K562 (cell line): ENCODE measurements around the gene KATNB1. TPM values are rescaled to one million over a fixed set of nuclear protein-coding genes. Genes with fewer than 3 reads are reported as not detected.
"Not testable (repeated sequence)": the region's sequence is repeated elsewhere in the genome, so short reads cannot be mapped to it uniquely, and the experiment has no call there.

Source experiments
- ATAC-seq: fragments of 200-7000 bp; cut with Tn5 transposase; 3 replicates; pipeline ENCODE4 v1.9.1; 2020; ENCODE audit warnings: moderate library complexity
- BruUV-seq: library from RNA; stranded (reverse); fragments of 400-500 nt; replicated peaks from 2 replicates; lab custom pipeline; 2021; lab: Mats Ljungman, UMichigan
- CTCF ChIA-PET: fragments of 300-600 bp; formaldehyde crosslinking; extraction: SDS; loops from one replicate; lab custom pipeline; 2021; ENCODE audit warnings: low intra/inter-chr PET ratio; lab: Yijun Ruan, JAX
- POLR2A ChIA-PET: fragments of 300-600, 350-650 bp; sonication (Branson Sonifier 250); formaldehyde crosslinking; extraction: SDS; loops from one replicate; lab custom pipeline; 2021; ENCODE audit warnings: antibody characterized with exemption, inconsistent platforms; lab: Yijun Ruan, JAX
- DNase-seq, 4 experiments: peaks; one replicate each; pipeline versions ENCODE4 v3.0.0 to v3.0.0-alpha.2; 2011 to 2018; ENCODE audit warnings: low spot score in 3 of 4, mixed read lengths in 3 of 4; ENCODE audit errors: extremely low read depth in 1 of 4
- FAIRE-seq: peaks from 2 replicates; lab custom pipeline; 2011; peaks lifted over from hg19 to GRCh38; lab: Jason Lieb, UNC
- H2AFZ ChIP-seq: 2 replicates; pipeline ENCODE4 v1.6.0; 2011; ENCODE audit warnings: low read depth, low read length, control low read depth, inconsistent platforms
- H3K27ac ChIP-seq: fragments of 200-600 bp; 3 replicates; pipeline ENCODE4 v1.8.0; 2011; ENCODE audit warnings: low read depth, mild to moderate bottlenecking, control low read depth, inconsistent platforms, low read length, moderate library complexity, mixed read lengths; ENCODE audit errors: extremely low read depth
- H3K27me3 ChIP-seq, 2 experiments: fragments of 300-600 bp in 1 of 2; 2 replicates in 1 of 2; 3 replicates in 1 of 2; pipeline versions ENCODE4 v1.6.0 to v1.8.0; 2011; ENCODE audit warnings: inconsistent platforms in 2 of 2, low read length in 2 of 2, mild to moderate bottlenecking in 1 of 2, mixed read lengths in 1 of 2, moderate library complexity in 1 of 2; ENCODE audit not compliant: control insufficient read depth in 2 of 2, insufficient read depth in 2 of 2
- H3K36me3 ChIP-seq: fragments of 300-600 bp; 3 replicates; pipeline ENCODE4 v1.8.0; 2011; ENCODE audit warnings: mild to moderate bottlenecking, low read length, inconsistent platforms; ENCODE audit not compliant: control insufficient read depth, insufficient read depth
- H3K4me1 ChIP-seq, 2 experiments: fragments of 200-600 bp in 1 of 2; replicated peaks in 1 of 2; 2 replicates in 1 of 2; 3 replicates in 1 of 2; pipeline versions ENCODE4 v1.5.1 to v1.8.0; 2011; ENCODE audit warnings: inconsistent platforms in 2 of 2, low read length in 2 of 2, mild to moderate bottlenecking in 1 of 2, mixed read lengths in 1 of 2, moderate library complexity in 1 of 2; ENCODE audit not compliant: control insufficient read depth in 2 of 2, insufficient read depth in 2 of 2
- H3K4me2 ChIP-seq: 2 replicates; pipeline ENCODE4 v1.6.1; 2011; ENCODE audit warnings: low read length, control low read depth, inconsistent platforms, mixed read lengths; ENCODE audit not compliant: insufficient read depth
- H3K4me3 ChIP-seq: fragments of 200-600 bp; sonication (generic), shearing (Covaris generic); 2 replicates; pipeline ENCODE4 v1.5.1; 2016; ENCODE audit warnings: control low read depth, inconsistent platforms
- H3K79me2 ChIP-seq: fragments of 200-600 bp; 3 replicates; pipeline ENCODE4 v1.8.0; 2011; ENCODE audit warnings: low read length, inconsistent platforms; ENCODE audit not compliant: control insufficient read depth, insufficient read depth
- H3K9ac ChIP-seq, 2 experiments: 2 replicates each; pipeline versions ENCODE4 v1.6.0 to v1.6.1; 2011; ENCODE audit warnings: low read depth in 2 of 2, low read length in 2 of 2, control low read depth in 1 of 2, inconsistent platforms in 1 of 2, mild to moderate bottlenecking in 1 of 2, mixed read lengths in 1 of 2; ENCODE audit not compliant: insufficient read depth in 1 of 2
- H3K9me1 ChIP-seq: one replicate; pipeline ENCODE4 v1.6.0; 2011; ENCODE audit warnings: inconsistent platforms, mild to moderate bottlenecking, low read length, moderate library complexity; ENCODE audit not compliant: control insufficient read depth, insufficient read depth
- H3K9me3 ChIP-seq: replicated peaks from 2 replicates; pipeline ENCODE4 v1.5.1; 2011; ENCODE audit warnings: low read depth, low read length, inconsistent platforms; ENCODE audit not compliant: control insufficient read depth, insufficient read depth
- H4K20me1 ChIP-seq: replicated peaks from 2 replicates; pipeline ENCODE4 v1.6.1; 2011; ENCODE audit warnings: low read length, inconsistent platforms, mixed read lengths; ENCODE audit not compliant: control insufficient read depth, insufficient read depth
- ARID1B ChIP-seq: fragments of 450-650 bp; IDR thresholded peaks from 2 replicates; pipeline ENCODE4 v1.6.1; 2016; ENCODE audit warnings: antibody characterized with exemption, mild to moderate bottlenecking, inconsistent platforms
- BCOR ChIP-seq: fragments of 450-650 bp; IDR thresholded peaks from 2 replicates; pipeline ENCODE4 v1.6.1; 2016
- CBFA2T2 ChIP-seq: fragments of 450-650 bp; conservative IDR thresholded peaks from 2 replicates; pipeline ENCODE4 v1.6.1; 2017; ENCODE audit warnings: mild to moderate bottlenecking
- CBFA2T3 ChIP-seq: fragments of 450-650 bp; IDR thresholded peaks from 2 replicates; pipeline ENCODE4 v1.6.1; 2017
- CBX8 ChIP-seq: fragments of 200-600 bp; sonication (generic); IDR thresholded peaks from 2 replicates; pipeline ENCODE4 v1.6.1; 2012; ENCODE audit warnings: borderline replicate concordance, mixed run types, low read depth, mild to moderate bottlenecking, moderate library complexity, mixed read lengths, low read length, control low read depth, inconsistent platforms; ENCODE audit not compliant: poor library complexity, severe bottlenecking; ENCODE audit errors: extremely low read depth
- CC2D1A ChIP-seq: fragments of 450-650 bp; IDR thresholded peaks from 2 replicates; pipeline ENCODE4 v1.6.1; 2017; ENCODE audit warnings: mild to moderate bottlenecking
- CTBP1 ChIP-seq: fragments of 450-650 bp; IDR thresholded peaks from 2 replicates; pipeline ENCODE4 v1.6.1; 2016; ENCODE audit warnings: borderline replicate concordance
- DPF2 ChIP-seq: fragments of 450-650 bp; IDR thresholded peaks from 2 replicates; pipeline ENCODE4 v1.6.1; 2016
- HDAC1 ChIP-seq, 2 experiments: fragments of 450-650 bp; IDR thresholded peaks; 2 replicates each; pipeline ENCODE4 v1.6.1; 2016 to 2017; ENCODE audit warnings: inconsistent platforms in 1 of 2, mild to moderate bottlenecking in 1 of 2, moderate library complexity in 1 of 2
- HDAC2 ChIP-seq: fragments of 450-650 bp; IDR thresholded peaks from 2 replicates; pipeline ENCODE4 v1.6.1; 2016; ENCODE audit warnings: mild to moderate bottlenecking
- KDM1A ChIP-seq, 2 experiments: fragments of 450-650 bp; IDR thresholded peaks; 2 replicates each; pipeline ENCODE4 v1.6.1; 2016; ENCODE audit warnings: mild to moderate bottlenecking in 2 of 2
- MTA2 ChIP-seq: fragments of 450-650 bp; IDR thresholded peaks from 2 replicates; pipeline ENCODE4 v1.6.1; 2016; ENCODE audit warnings: low read depth
- NFIC ChIP-seq: fragments of 450-650 bp; IDR thresholded peaks from 2 replicates; pipeline ENCODE4 v1.6.1; 2017; ENCODE audit warnings: mild to moderate bottlenecking, inconsistent platforms
- NRF1 ChIP-seq, 2 experiments: fragments of 450-650 bp; IDR thresholded peaks in 1 of 2; conservative IDR thresholded peaks in 1 of 2; 2 replicates each; pipeline ENCODE4 v1.6.1; 2014; ENCODE audit warnings: mild to moderate bottlenecking in 2 of 2
- RCOR1 ChIP-seq, 2 experiments: IDR thresholded peaks; 2 replicates each; pipeline ENCODE4 v1.6.1; 2012; ENCODE audit warnings: low read depth in 2 of 2, low read length in 2 of 2, borderline replicate concordance in 1 of 2, improper control_type of control experiment in 1 of 2
- SMARCA4 ChIP-seq: fragments of 450-650 bp; IDR thresholded peaks from 2 replicates; pipeline ENCODE4 v1.6.1; 2016
- TAL1 ChIP-seq: fragments of 450-650 bp; IDR thresholded peaks from 2 replicates; pipeline ENCODE4 v1.6.1; 2016; ENCODE audit warnings: mild to moderate bottlenecking
- TCF3 ChIP-seq: sonication (generic); formaldehyde crosslinking; IDR thresholded peaks from 2 replicates; pipeline ENCODE4 v1.4.0; 2020; ENCODE audit warnings: mild to moderate bottlenecking, missing genetic modification reagents
- TEAD4 ChIP-seq, 2 experiments: sonication (generic) in 1 of 2; formaldehyde crosslinking in 1 of 2; IDR thresholded peaks; 2 replicates each; pipeline versions ENCODE4 v1.6.1 to v1.8.0; 2012 to 2022; ENCODE audit warnings: borderline replicate concordance in 1 of 2, inconsistent platforms in 1 of 2, low read length in 1 of 2, mild to moderate bottlenecking in 1 of 2, missing genetic modification reagents in 1 of 2
- TRIM24 ChIP-seq, 2 experiments: fragments of 450-650 bp; IDR thresholded peaks; 2 replicates each; pipeline ENCODE4 v1.6.1; 2016
- WGBS: fragments of 100-300 bp; shearing (Covaris generic); methylation state at CpG from one replicate; pipeline ENCODE4 v1.1.6; 2016; ENCODE audit warnings: low coverage, mixed read lengths; ENCODE audit not compliant: insufficient coverage; ENCODE audit errors: missing lambda C conversion rate; 5-methylcytosine and 5-hydroxymethylcytosine counted together
- in situ Hi-C: fragments of 300-500 bp; cut with MboI; formaldehyde crosslinking; loops from 4 replicates; pipeline ENCODE4 v1.15.0; 2018; ENCODE audit warnings: inconsistent platforms, mixed read lengths
- intact Hi-C: fragments of 100-400 bp; cut with micrococcal nuclease; formaldehyde crosslinking; loops from 2 replicates; pipeline ENCODE4 v1.14.2; 2022
- polyA plus RNA-seq, 8 experiments: library from polyadenylated mRNA; depleted of rRNA in 4 of 8; stranded (reverse) in 5 of 8; unstranded in 3 of 8; fragments of >200 nt; fragmentation: Nextera tagmentation in 2 of 8; fragmentation: Illumina TruSeq in 1 of 8; extraction: Ambion mirVana in 2 of 8; extraction: Trizol in 1 of 8; gene quantifications; 2 replicates each; pipeline versions ENCODE4 v1.2.1 to v1.2.3, GENCODE V29; 2011 to 2014; ENCODE audit warnings: inconsistent platforms in 1 of 8, missing spikeins in 1 of 8
- total RNA-seq, 7 experiments: library from RNA; depleted of rRNA in 6 of 7; stranded (reverse); fragments of >200 nt in 6 of 7; fragmentation: Illumina TruSeq in 2 of 7; extraction: Trizol in 2 of 7; gene quantifications; 2 replicates each; pipeline versions ENCODE4 v1.2.1 to v1.2.3, GENCODE V29; 2011 to 2021; ENCODE audit warnings: low replicate concordance in 1 of 7

The KATNB1 gene
- total and polyA plus RNA-seq, 9 of the 15 experiments (the other 6 are each of a cell fraction or from before 2014, with no cell fraction given) = 1.2 to 52.6 (median 21.9) TPM

DNA sequence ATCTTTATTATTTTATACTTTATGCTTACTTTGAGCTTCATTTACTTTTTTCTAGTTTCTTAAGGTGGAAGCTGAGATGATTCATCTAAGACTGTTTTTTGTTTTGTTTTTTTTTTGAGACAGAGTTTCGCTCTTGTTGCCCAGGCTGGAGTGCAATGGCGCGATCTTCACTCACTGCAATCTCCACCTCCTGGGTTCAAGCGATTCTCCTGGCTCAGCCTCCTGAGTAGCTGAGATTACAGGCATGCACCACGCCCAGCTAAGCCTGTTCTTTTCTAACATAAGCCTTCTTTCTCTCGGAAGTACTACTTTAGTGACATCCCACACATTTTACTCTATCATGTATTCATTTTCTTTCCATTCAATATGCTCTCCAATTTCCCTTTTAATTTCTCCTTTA lies 23.0 kb upstream of the KATNB1 start:
- CTCF ChIA-PET, FAIRE-seq, BruUV-seq: not testable (repeated sequence)

More for the DNA sequence above, 23.0 kb upstream of the KATNB1 start:
- H3K36me3 ChIP-seq; H3K9me1 ChIP-seq; H3K4me3 ChIP-seq; in situ Hi-C loops; DNase-seq; intact Hi-C loops; H3K9ac ChIP-seq; H3K9me3 ChIP-seq; H3K4me2 ChIP-seq; H2AFZ ChIP-seq; H4K20me1 ChIP-seq; H3K79me2 ChIP-seq; H3K27ac ChIP-seq; TF ChIP-seq TEAD4 (CRISPR knock-in tag; IDR thresholded peaks at IDR 0.05; ENCODE audit: borderline replicate concordance): not testable (repeated sequence)
- POLR2A ChIA-PET = interaction anchor here (0.8 to 1.8 kb wide), 4 partner anchors 12 to 24 kb away, joined by 3 to 4 read pairs (median 4); no protein-coding TSS in a partner anchor
- WGBS = 0% methylated on average over 6 of the region's 6 CpGs
- peaks cover 6 to 16% of the 10 kb centered on the region in 2 experiments; a peak in 4 of 5 replicates for H3K4me1 ChIP-seq
- H3K27me3 ChIP-seq = peaks cover 10 to 30% of the 10 kb centered on the region in 2 experiments; a peak in 4 of 5 replicates
- peak; percentile 70 for ATAC-seq
- TF ChIP-seq DPF2 (peak; percentile 72; the same call in 1 of the 2 replicates), MTA2 (peak; percentile 27; the same call in 1 of the 2 replicates), NFIC (peak; percentile 25; the same call in 1 of the 2 replicates), TRIM24 (IDR thresholded peaks at IDR 0.05) (peak; percentile 40 to 48; a peak in 3 of 4 replicates), CBFA2T3 (peak; percentile 85), CTBP1 (0 out of 2 replicates have a peak, but pooled peaks have one; percentile 17), HDAC1 (IDR thresholded peaks at IDR 0.05) (peak in 1 of 2 experiments; percentile 77; a peak in 2 of 4 replicates), SMARCA4 (peak; percentile 48; the same call in 1 of the 2 replicates), BCOR (0 out of 2 replicates have a peak, but pooled peaks have one; percentile 54), HDAC2 (peak; percentile 60; the same call in 1 of the 2 replicates), CBFA2T2 (peak; percentile 69), RCOR1 (IDR thresholded peaks at IDR 0.05; ENCODE audit: borderline replicate concordance in 1 of 2, low read depth in 2 of 2, low read length in 2 of 2) (peak in 1 of 2 experiments; percentile 68; a peak in 1 of 4 replicates), TEAD4 (IDR thresholded peaks at IDR 0.05; ENCODE audit: low read length) (peak; percentile 45; the same call in 1 of the 2 replicates), TCF3 (CRISPR knock-in tag) (peak; percentile 65), TAL1 (peak; percentile 79), CC2D1A (0 out of 2 replicates have a peak, but pooled peaks have one; percentile 12), CBX8 (peak; percentile 46), KDM1A (IDR thresholded peaks at IDR 0.05) (peak; percentile 83), NRF1 (conservative IDR thresholded peaks at IDR 0.05 in 1 of 2, IDR thresholded peaks at IDR 0.05 in 1 of 2) (peak in 1 of 2 experiments; percentile 14; a peak in 1 of 4 replicates), ARID1B (peak; percentile 78)
- TF ChIP-seq, all 486 proteins: peak for 20; not testable (repeated sequence) for 466
